NAMALWA (cell line): Measurements from ENCODE around the gene RBBP4.
"Not testable (repeated sequence)": the region's sequence is repeated elsewhere in the genome, so short reads cannot be mapped to it uniquely, and the experiment has no call there.

Experiments
- DNase-seq: peaks from one replicate; pipeline ENCODE4 v3.0.0-alpha.2; 2015; ENCODE audit warnings: low spot score

RBBP4 gene

DNA sequence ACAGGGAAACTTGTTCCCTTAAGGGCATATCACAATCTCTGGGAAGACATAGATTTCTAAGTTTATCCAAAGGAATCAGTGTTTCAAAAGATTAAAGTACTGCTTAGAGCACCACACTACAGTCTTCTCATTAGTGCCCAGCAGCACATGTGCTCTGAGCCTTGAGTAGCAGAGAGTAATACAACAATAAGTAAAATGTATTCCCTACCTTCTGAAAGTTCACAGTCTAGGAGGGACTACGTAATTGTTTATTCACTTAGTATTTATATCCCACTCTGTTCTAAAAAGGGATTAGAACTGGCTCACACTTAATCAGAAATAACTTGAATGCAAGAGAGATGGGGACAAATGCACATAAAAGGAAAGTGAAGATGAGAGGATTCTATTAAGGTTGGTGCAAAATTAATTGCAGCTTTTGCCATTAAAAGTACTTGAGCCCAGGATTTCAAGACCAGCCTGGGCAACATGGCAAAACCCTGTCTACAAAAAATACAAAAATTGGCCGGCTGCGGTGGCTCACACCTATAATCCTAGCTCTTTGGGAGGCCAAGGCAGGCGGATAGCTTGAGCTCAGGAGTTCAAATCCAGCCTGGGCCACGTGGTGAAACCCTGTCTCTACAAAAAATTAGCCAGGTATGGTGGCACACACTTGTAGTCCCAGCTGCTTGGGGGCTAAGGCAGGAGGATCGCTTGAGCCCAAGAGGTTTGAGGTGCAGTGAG lies 42.6 kb downstream of the RBBP4 start:
- DNase-seq: no peak

- no peak for DNase-seq
Observed at GRCh38 chr1:32695098-32695904, 44.3 kb downstream of the RBBP4 start.

DNA sequence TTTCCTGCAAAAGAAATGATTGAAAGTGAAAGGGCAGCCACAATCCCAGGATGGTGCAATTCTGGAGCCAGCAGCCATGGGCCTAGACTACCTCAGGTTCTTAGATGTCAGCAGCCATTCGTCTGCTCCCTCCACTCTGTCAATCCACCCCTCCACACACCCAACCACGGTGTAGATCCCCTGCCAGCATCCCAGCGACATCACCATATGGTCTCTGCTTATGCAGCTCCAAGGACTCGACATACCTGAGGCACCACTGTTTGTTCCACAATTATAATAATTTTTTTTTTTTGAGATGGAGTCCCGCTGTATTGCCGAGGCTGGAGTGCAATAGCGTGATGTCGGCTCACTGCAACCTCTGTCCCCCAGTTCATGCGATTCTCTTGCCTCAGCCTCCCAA lies 45.0 kb downstream of the RBBP4 start:
- DNase-seq: no peak

DNA sequence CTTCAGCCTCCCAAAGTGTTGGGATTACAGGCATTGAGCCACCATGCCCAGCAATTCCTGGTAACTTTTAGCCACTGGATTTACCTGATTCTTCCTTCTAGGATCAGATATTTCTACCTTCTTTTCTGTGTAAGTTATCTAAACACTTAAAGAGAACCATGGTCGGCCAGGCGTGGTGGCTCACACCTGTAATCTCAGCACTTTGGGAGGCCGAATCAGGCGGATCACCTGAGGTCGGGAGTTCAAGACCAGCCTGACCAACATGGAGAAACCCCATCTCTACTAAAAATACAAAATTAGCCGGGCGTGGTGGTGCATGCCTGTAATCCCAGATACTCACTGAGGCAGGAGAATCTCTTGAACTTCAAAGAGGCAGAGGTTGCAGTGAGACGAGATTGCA lies 46.0 kb downstream of the RBBP4 start:
- not testable (repeated sequence) for DNase-seq

GRCh38 chr1:32701421-32701911 lies 50.5 kb downstream of the RBBP4 start:
- DNase-seq: no peak

DNA sequence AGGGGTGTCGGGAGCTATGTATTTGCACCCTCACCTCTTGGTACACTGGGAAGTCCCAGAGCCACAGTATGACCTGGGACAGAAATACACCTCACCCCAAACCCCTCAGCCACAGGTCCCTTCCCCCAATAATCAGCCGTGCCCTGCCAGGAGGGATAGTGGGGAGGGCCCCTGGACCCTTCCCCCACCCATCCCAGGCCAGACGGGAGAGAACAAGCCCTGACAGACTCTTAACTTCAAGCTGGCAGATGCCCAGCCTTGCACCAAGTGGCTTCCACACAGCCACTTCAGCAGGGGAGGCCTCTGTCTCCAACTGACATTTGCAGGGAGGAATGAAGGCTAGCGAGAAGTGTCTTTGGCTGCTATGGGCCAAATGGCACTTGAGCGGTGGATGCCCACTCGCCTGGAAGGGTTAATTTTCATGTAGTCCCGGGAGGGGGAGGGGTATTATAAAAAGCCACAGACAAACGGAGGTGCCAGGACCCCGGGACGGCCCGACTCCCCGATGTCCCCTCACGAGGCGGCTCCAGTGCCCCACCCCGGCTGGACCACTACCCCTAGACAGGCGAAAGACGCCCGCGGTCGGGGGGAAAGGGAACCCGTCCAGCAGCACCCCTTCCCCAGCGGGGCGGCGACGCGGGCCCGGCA lies 51.1 kb downstream of the RBBP4 start:
- DNase-seq: no peak

DNA sequence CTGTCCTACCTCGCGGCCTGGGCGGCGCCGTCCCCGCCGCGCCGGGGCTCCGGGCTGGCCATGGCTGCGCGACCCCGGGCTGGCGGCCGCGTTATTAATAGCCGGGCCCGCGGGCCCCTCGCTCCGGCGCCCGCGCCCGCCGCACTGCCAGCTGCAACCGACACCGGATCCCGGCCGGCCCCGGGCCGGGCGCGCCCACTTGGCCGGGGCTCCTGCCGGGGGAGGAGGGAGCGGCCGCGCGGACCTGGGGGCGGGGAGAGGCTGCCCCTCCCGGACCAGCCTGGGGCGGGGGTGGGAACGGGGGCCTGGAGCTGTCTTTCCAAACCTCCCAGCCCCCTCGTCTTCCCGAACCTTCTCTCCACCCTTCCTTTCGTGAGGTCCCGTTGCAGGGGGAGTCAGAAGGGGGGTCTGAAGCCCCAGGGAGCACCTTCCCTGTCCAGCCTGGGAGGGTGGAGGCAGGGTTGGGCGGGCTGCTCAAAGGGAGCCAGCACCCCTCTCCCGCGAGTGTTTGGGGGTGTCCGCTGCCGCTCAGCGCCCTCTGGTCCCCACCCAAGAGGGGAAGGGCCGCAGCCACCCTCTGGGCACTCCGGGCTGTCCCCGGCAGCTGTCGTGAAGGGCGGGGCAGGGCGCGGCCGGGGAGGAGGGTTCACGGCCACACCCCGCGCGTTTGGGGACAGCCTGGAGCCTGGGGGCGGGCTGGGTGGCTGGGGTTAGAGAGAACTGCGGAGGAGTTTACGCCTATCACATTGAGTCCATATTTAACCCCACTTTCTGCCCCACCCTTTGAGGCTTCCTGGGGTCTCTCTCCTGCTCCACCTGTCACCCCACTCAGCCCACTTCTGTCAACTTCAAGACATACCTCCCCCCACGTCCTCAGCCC lies 51.8 kb downstream of the RBBP4 start, which contains the start of gene SYNC:
SYNC (minus strand) TSS at position 172 of the 880 bp plus-strand sequence; CDS start at position 62, 110 bp downstream.
- DNase-seq: no peak

- no peak for DNase-seq
Observed at GRCh38 chr1:32703479-32704291, 52.7 kb downstream of the RBBP4 start.

GRCh38 chr1:32705516-32705915 lies 54.5 kb downstream of the RBBP4 start:
- DNase-seq: no peak

DNA sequence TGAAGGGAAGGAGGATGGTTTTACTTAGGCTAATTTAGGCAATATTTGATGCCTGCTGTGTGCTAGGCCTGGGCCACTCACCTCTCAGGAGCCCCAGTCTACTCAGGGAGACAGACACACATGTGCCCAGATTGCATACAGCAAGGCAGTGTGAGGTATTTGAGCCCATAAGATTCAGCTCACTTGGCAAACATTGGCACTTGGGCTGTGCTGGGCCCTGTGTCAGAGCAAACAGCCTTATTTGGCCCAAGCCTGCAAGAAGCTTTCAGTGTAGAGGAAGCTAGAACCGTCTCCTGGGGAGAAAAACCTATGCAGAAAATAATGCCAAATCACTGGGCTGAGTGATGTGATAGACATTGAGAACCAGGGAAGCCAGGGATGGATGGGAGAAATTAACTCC lies 55.5 kb downstream of the RBBP4 start:
- no peak for DNase-seq

GRCh38 chr1:32709075-32709474 lies 58.1 kb downstream of the RBBP4 start:
- DNase-seq: no peak

DNA sequence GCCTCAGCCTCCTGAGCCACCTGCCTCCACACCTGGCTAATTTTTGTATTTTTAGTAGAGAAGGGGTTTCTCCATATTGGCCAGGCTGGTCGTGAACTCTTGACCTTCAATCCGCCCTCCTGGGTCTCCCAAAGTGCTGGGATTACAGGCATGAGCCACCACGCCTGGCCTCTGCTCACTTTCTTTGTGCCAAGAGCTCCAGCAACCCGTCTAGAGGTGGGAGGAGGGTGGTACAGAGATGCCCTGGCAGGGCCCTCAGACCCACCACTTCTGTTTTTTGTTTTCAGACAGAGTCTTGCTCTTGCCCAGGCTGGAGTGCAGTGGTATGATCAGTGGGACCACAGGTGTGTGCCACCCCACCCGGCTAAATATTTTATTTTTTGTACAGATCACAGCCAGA lies 58.5 kb downstream of the RBBP4 start:
- no peak for DNase-seq

DNA sequence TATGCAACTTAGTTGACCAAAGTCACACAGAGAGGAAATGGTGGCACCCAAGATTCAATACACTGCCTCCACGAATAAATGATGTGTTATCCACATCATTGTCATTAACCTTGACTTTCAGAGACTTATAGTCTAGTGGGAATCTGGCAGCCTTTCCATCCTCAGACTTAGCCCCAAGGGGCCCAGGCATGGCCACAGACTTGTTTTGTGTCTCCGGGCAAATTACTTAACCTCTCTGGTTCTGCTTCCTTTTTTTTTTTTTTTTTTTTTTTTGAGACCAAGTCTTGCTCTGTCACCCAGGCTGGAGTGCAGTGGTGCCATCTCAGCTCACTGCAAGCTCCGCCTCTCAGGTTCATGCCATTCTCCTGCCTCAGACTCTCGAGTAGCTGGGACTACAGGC lies 60.2 kb downstream of the RBBP4 start:
- not testable (repeated sequence) for DNase-seq

DNA sequence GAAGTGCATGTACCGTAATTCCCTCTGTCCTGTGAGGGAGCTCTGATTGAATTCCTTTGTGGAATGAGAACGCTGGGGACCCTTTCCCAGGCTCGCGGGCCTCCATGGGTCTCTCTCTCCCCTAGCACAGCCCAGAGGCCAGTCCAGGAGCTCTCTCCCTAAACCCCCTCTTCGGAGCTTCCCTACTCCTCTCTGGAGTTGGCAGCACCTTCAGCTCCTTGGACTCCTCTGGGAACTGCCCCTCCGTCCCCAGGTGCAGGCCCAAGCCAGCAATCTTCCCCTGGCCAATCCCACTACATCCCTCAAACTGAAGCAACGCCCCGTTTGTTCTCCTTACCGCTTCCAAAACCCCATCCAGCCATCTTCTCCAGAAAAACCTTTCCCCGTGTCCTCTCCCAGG lies 62.1 kb downstream of the RBBP4 start:
- no peak for DNase-seq

- DNase-seq: no peak
Observed at GRCh38 chr1:32714277-32714676, 63.3 kb downstream of the RBBP4 start.

DNA sequence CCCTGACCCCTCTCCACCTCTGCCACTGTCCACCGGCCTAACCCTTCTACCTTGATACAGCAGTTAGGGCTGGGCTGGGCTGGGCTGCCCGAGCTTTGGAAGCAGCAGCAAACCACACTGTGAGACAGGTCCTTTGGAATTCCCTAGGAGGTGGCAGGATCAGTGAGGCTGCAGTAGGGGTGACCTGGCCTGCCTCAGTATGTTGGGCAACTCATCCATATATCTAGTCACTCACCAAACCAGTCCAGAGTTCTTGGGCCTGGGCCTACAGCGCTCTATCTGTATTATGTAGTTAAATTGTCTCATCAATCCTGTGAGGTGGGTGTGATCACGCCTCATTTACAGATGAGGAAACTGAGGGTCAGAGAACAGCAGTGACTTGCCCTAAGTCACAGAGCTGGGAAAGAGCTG lies 64.9 kb downstream of the RBBP4 start:
- no peak for DNase-seq

DNA sequence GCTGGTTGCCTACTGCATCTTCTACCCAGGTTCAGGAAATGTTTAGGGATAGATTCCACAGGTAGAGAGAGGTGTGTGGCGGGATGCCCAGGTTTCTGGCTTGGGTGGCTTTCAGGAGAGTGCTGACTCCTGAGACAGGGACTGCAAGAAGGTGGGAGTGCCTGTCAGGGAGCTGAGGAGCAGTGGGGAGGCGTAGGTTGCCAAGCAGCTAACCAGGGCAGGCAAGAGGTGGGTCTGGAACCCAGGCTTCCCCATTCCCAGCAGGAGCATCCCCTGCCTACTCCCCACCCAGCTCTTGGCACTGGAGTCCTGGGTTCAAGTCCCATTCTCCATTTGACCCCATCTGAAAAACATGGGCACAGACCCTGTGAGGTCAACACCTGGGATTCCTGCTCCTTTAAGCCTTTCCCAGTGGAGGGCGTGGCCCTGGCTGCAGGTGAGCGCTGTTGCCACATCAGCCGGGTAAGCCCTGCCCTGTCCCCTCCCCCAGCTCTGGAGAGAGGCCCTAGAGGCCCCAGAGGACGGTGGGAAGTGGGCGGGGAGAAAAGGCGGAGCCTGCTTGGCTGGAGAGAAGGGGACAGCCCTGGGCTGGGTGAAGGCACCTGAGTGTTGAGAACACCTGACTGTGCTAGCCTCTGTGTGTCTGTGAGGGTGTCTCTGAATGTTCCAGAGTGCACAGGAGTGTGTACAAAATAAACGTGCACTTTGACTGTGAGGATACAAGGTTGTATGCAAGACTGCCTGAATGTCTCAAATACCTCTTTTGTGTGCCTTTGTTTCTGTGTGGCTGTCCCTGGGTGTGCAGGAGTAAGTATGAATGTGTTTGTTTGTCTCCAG lies 65.5 kb downstream of the RBBP4 start:
- DNase-seq: peak; percentile 72

DNA sequence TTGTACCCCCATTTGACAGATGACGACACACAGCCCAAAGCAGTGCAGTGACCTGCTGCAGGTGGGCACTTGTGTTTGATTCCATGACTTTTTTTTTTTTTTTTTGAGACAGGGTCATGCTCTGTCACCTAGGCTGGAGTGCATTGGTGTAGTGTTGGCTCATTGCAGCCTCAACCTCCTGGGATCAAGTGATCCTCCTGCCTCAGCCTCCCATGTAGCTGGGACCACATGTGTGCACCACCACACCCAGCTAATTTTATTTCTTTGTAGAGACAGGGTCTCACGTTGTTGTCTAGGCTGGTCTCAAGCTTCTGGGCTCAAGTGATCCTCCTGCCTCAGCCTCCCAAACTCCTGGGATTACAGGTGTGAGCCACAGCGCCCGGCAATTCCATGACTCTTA lies 66.5 kb downstream of the RBBP4 start:
- DNase-seq: no peak

DNA sequence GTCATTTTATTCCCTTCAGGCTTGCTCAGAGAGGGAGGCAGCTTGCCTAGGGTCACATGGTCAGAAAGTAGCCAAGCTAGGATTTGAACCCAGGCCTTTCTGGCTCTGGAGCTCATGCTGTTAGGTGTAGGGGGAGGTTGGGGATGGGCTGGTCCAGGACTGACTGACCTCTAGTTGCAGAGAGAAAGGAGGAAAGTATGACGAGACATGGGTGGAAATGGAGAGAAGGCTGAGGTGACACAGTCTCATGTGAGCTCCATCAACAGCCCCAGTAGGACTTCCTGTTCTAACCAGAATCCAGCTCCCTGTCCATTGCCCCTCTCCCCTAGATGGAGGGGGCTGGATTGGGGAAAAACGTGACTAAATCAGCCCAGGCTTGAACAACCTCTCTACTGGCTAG lies 67.0 kb downstream of the RBBP4 start:
- DNase-seq: no peak

DNA sequence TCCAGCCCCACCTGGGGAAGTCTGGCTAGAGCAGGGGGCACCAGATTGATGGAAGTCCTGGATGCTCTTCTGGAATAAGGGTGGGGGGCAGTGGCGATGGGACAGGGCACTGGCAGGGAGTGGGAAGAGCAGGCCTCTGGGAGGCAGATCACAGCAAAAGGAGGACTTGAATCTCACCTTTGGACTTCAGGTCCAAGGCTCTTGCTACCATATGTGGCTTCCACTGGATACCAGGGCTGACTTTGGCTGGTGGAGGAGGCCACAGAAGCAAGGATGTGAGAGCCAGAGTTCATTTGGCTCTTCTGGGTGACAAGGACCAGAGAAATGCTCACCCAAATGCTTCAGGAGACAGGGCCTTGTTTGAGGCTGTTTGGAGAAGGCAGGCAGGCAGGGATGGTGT lies 67.5 kb downstream of the RBBP4 start:
- DNase-seq: no peak
